Motor neuron (in vitro differentiated cells): ENCODE results near the gene MPND. TPM values are rescaled to one million over a fixed set of nuclear protein-coding genes. Genes with fewer than 3 reads are reported as not detected.

Experiments
- ATAC-seq, 8 experiments: fragments of 200-7000 bp; cut with Tn5 transposase; replicated peaks in 6 of 8; 2 replicates each; pipeline ENCODE4 v1.8.0; 2021; ENCODE audit warnings: mild to moderate bottlenecking in 8 of 8, moderate library complexity in 8 of 8
- H3K27ac ChIP-seq, 2 donors: fragments of 250-450 bp; sonication (Bioruptor Pico); 2 replicates each; pipeline ENCODE4 v1.9.0; 2021; ENCODE audit warnings: antibody characterized with exemption in 2 of 2, mild to moderate bottlenecking in 2 of 2, moderate library complexity in 1 of 2
- H3K4me1 ChIP-seq, 2 donors: fragments of 250-450 bp; sonication (Bioruptor Pico); replicated peaks in 1 of 2; 2 replicates each; pipeline ENCODE4 v1.6.1; 2021; ENCODE audit warnings: antibody characterized with exemption in 2 of 2, mild to moderate bottlenecking in 2 of 2, moderate library complexity in 1 of 2
- H3K4me3 ChIP-seq, 5 donors: fragments of 250-450 bp; sonication (Bioruptor Pico); 2 replicates each; pipeline ENCODE4 v1.9.0; 2021; ENCODE audit warnings: antibody characterized with exemption in 5 of 5, mild to moderate bottlenecking in 5 of 5, moderate library complexity in 4 of 5
- WGBS, 10 experiments: fragments of 450-650 bp; shearing (Covaris generic); methylation state at CpG; one replicate each; pipeline ENCODE4 v1.0.0; 2022; 5-methylcytosine and 5-hydroxymethylcytosine counted together
- in situ Hi-C, 9 experiments: fragments of 400-800 bp; cut with MboI; loops; one replicate each; pipeline ENCODE4 v1.15.0; 2021; ENCODE audit warnings: low sequenced_read_pairs in 9 of 9, low pct_unique_long_range_greater_than_20kb in 2 of 9; ENCODE audit not compliant: unreplicated experiment in 9 of 9
- total RNA-seq, 8 experiments: library from RNA; unstranded; fragments of 300-600 nt; gene quantifications; 2 replicates each; pipeline versions ENCODE4 v1.2.3 to v1.2.4, GENCODE V29; 2022

MPND gene
- total RNA-seq, 8 experiments from 2014 or later = 4.1 to 20.0 (median 13.2) TPM

DNA sequence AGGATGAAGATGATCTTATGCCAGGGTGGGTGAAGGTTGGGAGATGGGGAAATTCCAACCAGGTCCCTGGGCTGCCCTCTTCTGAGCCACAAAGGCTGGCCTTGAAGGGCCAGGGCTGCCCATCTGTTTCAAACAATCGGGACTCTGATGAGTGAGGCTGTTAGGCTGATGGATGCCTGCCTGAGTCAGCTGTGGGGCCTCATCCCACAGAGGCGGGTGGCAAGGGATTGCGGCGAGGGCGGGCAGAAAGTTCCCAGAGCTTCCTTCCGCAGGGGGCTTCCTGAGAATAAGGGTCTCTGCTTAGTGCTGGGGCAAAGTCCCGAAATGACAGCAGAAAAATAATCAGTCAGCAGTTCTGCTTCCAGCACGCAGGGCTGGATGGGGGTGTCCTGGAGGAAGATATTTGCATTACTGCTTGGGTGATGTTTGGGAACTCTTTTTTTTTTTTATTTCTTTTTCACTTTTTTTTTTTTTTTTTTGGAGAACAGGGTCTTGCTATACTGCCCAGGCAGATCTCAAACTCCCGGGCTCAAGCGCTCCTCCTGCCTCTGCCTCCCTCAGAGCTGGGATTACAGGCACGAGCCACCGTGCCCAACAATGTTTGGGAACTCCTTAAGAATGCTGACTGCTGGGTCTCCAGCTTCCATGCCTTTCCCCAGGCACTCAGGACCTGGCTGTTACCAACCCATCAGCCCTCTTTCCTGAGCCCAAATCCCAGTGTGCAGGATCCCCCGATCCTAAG lies 42.9 kb downstream of the MPND start:
- peaks cover 42 to 48% of the 10 kb centered on the region in 2 donors for H3K4me1 ChIP-seq
- in situ Hi-C loops = no loop called here
- no peak overlapping the region for H3K4me3 ChIP-seq
- peak in 5 of 8 experiments; percentile 28 to 59 (median 43) for ATAC-seq
- no peak overlapping the region for H3K27ac ChIP-seq
- WGBS, 10 experiments = 58 to 92% (median 71%) methylated on average over 1 to 9 of the region's 13 CpGs; no CpG with 5 or more reads in 3 of the 10 experiments

DNA sequence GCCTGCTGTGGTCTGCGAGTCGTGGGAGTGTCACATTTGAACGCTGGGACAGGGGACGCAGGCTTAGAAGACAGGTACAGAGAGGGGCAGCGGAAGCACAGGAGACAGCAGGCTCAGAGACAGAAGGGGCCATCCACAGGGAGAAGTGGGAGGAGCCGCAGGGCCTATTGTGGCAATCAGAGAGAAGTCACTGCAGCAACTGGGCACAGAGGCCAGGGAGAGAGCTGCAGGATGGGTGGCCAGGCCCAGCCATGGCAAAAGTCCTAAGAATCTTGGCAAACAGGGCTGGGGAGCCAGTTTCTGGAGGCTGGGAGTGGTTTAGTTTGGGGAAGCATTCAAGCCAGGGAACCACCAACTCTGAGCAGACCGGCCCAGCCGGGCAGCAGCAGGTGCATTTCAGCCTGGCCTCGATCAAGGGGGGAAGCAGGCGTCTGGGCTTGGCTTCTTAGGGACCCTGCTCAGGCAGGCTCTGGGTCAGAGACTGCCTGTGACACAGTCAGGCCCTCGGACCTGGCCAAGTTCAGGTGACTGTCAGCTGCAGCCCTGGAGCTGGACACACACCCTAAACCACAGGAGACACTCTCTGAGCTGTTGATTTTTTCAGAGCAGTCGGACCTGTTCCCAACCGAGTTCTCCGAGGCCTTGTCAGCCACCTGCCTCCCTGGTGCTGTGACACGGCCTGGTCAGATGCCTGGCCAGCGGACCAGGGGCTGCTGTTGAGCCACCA lies 45.1 kb downstream of the MPND start:
- no peak overlapping the region for H3K4me3 ChIP-seq
- in situ Hi-C loops = no loop called here
- WGBS, 10 experiments = 43 to 100% (median 63%) methylated on average over 1 to 12 of the region's 16 CpGs; no CpG with 5 or more reads in 5 of the 10 experiments
- H3K27ac ChIP-seq = peak overlapping the region in 1 of 2 donors; percentile 23
- ATAC-seq = peak in 5 of 8 experiments; percentile 27 to 49 (median 45)
- H3K4me1 ChIP-seq = peaks cover 57 to 64% of the 10 kb centered on the region in 2 donors

DNA sequence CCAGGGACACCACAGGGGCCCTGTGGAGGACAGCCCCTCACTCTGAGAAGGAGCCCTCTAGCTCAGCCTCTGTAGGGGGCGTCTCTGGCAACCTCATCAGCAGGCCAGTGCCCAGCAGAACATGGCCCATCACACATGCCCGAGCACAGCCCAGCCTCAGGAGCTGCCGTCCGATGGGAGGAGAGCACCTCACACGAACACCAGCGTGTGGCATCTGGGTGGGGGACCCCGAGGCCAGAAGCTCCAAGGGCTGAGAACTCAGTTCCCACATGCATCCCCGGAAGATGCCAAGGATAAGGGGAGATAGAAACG lies 45.7 kb downstream of the MPND start:
- Histone ChIP-seq H3K4me3 (no peak overlapping the region), H3K27ac (peak overlapping the region in 1 of 2 donors; percentile 23), H3K4me1 (peaks cover 61 to 66% of the 10 kb centered on the region in 2 donors)
- WGBS, 10 experiments = no CpG with 5 or more reads among the region's 9 CpGs
- in situ Hi-C loops = no loop called here
- no peak for ATAC-seq

DNA sequence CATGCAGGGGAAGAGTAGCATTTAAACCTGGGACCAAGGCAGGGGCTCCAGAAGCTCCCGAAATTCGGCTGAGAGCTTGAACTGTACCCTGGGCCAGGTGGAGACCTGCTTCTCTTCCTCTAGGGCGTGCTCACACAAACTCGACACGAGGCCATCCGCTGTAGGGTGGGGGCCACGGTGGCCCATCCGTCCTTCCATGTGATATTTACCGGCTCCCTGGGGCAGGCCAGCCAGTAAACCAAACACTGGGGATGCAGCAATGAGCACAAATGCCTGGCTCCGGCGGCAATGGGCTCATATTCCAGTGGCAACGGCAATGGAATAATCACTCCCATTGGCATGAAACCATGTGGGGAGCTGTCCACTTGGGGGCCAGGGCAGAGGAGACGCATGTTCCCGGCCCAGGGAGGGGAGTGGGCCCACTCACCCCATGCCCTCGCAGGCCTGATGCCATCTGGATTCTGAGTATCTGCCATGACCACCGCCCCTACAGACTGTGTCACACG lies 46.2 kb downstream of the MPND start:
- H3K4me3 ChIP-seq = no peak overlapping the region
- peaks cover 66 to 71% of the 10 kb centered on the region in 2 donors for H3K4me1 ChIP-seq
- in situ Hi-C loops = no loop called here
- no peak overlapping the region for H3K27ac ChIP-seq
- WGBS, 10 experiments = 53 to 100% (median 60%) methylated on average over 1 to 10 of the region's 17 CpGs; no CpG with 5 or more reads in 6 of the 10 experiments
- no peak for ATAC-seq

DNA sequence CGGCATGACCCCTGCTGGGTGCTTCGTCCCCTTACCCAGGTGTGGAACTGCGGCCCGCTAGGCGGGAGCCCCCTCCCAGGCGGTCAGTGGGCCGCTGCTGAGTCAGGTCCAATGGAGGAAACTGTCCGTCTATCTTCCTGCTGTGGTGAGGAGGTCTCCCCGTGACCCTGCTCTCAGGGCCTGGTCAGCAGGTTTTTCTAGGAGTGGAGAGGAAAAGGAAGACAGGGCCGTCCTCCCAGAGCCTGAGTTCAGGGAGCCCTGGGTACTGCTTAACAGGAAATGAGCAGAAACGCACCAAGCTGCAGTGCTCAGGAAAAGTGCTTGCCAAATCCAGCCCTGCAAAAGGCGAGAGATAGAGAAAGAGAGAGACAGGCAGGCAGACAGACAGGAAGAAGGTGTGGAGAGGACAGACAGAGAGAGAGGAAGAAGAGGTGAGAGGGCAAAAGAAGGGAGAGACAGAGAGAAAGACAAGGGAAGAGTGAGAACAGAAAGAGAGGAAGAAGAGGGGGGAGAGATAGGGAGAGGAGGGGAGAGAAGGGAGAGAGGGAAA lies 46.7 kb downstream of the MPND start:
- in situ Hi-C loops = no loop called here
- no peak overlapping the region for H3K4me3 ChIP-seq
- peak overlapping the region in 1 of 2 donors; percentile 31 for H3K27ac ChIP-seq
- peak in 2 of 8 experiments; percentile 2 to 4 for ATAC-seq
- WGBS, 10 experiments = 11 to 87% (median 49%) methylated on average over 1 to 7 of the region's 12 CpGs; no CpG with 5 or more reads in 2 of the 10 experiments
- H3K4me1 ChIP-seq = peaks cover 72 to 77% of the 10 kb centered on the region in 2 donors

DNA sequence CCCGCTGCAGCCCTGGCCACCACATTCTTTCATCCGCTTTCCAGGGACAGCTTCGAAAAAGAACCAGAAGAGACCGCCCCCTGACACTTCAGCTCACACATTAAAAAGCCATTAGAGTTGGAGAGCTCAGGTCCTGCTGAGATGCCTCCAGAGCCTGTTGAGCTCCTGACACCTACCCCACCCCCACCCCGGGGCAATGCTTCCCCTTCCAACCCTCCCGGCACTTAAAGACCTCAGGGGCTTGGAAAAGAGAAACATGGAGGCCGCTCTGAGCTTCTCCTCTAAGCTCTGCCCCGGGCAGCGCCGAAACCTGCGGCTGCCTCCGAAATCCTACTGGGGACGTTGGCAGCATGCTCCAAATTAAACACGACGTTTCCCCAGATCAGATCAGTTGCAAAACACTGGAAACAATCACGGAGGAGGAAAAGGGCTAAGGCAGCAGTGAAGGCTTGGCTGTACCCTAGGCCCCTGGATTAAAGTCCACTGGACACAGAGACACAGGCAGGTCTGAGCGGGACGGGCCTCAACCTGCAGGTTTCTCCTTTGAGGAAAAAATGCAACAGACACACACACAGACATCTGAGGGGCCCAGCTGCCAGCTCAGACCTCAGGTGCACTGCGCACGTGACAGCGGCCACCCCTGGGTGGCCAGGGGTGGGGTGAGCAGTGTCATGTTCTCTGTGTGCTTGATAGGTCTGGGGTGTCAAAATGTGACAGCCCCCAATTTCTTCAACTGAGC lies 47.4 kb downstream of the MPND start:
- no peak overlapping the region for H3K4me3 ChIP-seq
- peaks cover 71 to 73% of the 10 kb centered on the region in 2 donors for H3K4me1 ChIP-seq
- in situ Hi-C loops = no loop called here
- WGBS, 10 experiments = 0 to 79% (median 31%) methylated on average over 2 to 9 of the region's 21 CpGs; no CpG with 5 or more reads in 1 of the 10 experiments
- H3K27ac ChIP-seq = peak overlapping the region; percentile 67 to 73
- ATAC-seq = peak in 7 of 8 experiments; percentile 7 to 76 (median 57)

DNA sequence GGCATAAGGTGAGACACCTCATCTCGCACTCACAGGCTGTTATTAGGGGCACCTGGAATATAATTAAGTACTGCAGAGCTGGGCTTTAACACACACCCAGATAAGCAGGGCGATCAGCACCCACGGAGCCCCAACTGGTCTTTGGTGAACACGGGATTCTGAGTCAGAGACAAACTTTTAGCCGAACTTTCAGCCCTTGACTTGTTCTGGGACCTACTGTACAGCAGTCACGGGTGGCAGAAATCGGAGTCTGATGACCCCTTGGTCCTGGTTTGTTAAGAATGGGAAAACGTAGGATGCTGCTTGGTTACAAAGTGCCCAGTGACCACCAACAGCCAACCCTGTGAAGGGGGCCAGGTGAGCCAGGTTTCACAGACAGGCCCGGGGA lies 47.9 kb downstream of the MPND start:
- Histone ChIP-seq H3K4me3 (no peak overlapping the region), H3K27ac (peak overlapping the region; percentile 67 to 73), H3K4me1 (peaks cover 66 to 67% of the 10 kb centered on the region in 2 donors)
- in situ Hi-C loops = no loop called here
- no peak for ATAC-seq
- WGBS, 10 experiments = 26 to 100% (median 83%) methylated on average over 1 to 8 of the region's 9 CpGs; no CpG with 5 or more reads in 3 of the 10 experiments

DNA sequence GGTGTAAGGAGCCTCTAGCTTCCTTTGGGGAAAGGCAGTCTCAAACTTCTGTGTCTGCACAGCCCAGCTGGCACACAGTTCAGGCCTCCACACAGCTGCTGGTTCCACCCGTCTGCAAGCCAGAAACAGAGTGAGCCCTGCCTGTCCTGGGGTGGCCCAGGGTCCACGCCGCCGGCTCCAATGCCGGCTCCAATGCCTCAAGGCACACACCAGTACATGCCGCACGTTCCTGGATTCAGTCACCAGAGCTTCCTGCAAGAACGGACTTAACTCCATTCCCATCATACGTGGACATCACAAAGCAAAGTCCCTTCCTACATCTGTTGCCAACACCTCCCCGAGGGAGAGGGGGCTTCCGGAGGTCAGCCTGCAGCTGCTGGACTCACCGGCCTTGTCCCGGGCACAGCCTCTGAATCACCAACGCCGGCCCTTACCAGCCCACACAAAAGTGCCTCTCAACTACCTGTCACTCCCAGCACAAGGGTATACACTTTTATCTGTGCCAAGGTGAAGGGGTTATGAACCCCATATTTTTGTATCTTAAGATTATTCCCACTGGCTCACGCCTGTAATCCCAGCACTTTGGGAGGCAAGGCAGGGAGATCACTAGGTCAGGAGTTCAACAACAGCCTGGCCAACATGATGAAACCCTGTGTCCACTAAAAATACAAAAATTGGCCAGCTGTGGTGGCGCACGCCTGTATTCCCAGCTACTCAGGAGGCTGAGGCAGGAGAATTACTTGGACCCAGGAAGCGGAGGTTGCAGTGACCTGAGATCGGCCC lies 48.5 kb downstream of the MPND start:
- no peak overlapping the region for H3K27ac ChIP-seq
- H3K4me3 ChIP-seq = no peak overlapping the region
- 78 to 100% (median 83%) methylated on average over 1 to 11 of the region's 20 CpGs; no CpG with 5 or more reads in 7 of the 10 experiments for WGBS, 10 experiments
- peak in 3 of 8 experiments; percentile 55 to 81 (median 67) for ATAC-seq
- peaks cover 65 to 67% of the 10 kb centered on the region in 2 donors for H3K4me1 ChIP-seq
- in situ Hi-C loops = no loop called here

DNA sequence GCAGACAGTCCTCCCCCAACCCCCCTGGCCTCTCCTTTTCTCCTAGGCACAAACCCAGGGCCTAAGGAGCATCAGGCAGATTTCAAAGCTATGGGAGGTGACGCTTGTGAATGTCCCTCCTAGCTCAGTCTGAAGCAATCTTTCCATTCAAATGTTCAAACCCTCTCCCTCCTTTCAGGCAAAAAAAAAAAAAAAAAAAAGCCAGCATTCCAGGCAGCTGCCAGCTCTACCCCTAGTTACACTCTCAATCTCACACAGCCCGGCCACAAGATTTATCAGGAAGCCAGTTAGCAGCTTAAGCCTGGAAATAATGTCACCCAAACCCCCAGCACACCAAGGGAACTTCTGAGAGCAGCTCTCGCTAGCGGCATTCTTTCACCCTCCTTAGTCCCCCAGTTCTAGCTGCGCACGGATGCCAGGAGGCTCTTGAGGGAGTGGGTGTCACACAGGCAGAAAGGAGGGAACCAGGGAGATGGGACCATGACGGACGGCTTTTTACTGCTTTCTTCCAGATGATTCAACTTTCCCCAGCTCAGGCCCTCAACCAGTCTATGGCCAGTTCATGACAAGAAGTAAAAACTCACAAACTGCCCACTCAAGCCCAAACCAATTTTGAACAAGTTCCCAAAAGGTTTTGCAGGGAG lies 50.7 kb downstream of the MPND start:
- in situ Hi-C loops = no loop called here
- WGBS, 10 experiments = 0 to 80% (median 19%) methylated on average over 1 to 5 of the region's 8 CpGs; no CpG with 5 or more reads in 5 of the 10 experiments
- H3K4me3 ChIP-seq = peak overlapping the region in 1 of 5 donors; percentile 3
- peak in 7 of 8 experiments; percentile 7 to 75 (median 51) for ATAC-seq
- peaks cover 52 to 60% of the 10 kb centered on the region in 2 donors for H3K4me1 ChIP-seq
- H3K27ac ChIP-seq = peak overlapping the region; percentile 49 to 67

DNA sequence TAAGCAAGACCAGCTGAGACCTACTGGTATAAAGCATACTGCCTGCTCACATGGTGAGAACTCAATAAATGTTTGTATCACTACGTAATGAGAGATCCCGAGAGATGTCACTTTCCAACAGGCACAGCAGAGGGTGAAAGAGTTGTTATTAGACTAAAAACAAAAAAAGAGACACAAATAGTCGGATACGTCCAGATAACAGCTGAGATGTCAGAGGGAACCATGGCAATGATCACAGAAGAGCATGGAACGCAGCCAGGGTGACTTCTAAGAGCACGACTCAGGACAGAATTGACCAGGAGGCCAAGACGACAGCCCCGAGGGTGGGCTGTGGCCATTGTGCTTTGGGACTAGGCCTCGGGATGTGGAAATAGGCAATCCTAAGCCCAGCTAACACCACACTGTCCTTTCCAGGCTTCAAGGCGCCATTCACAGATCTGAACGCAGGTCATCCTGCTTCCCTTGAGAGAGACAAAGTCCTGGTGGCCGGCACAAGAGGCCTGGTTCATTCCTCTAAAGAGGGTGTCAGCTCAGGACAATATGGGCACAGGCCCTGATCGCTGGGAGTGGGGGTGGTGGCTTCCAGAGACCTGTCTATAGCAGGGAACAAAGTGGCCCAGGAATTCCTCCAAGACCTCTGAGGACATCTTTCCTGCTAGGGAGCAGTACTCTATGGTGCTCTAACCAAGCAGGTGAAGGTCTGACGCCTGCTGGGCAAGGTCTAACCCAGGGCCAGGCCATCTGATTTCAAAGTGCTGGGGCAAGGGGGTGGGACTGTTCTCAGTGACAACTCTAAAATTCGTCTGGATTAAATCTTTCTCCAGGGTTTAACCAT lies 53.8 kb downstream of the MPND start:
- ATAC-seq = peak in 1 of 8 experiments; percentile 9
- in situ Hi-C loops = no loop called here
- 33 to 92% (median 83%) methylated on average over 1 to 12 of the region's 15 CpGs for WGBS, 10 experiments
- Histone ChIP-seq H3K27ac (peak overlapping the region in 1 of 2 donors; percentile 38), H3K4me3 (no peak overlapping the region), H3K4me1 (peaks cover 25 to 29% of the 10 kb centered on the region in 2 donors)

DNA sequence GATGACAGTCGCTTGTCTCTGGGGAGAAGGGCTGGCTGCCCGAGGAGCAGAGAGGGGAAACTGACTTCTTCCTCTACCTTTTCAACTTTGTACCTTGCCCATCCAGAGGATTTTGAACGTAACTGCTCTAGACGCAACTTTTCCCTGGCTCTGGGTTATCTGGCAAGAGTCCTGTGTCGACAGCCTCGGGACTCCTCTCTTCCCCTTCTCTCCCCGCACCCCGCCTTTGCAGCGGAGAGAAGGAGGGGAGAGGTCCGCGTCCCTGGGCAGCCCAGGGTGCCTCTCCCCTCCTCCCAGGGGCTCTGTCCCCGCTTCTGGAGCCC lies 56.4 kb downstream of the MPND start:
- WGBS, 10 experiments = 0% methylated on average over 2 to 5 of the region's 12 CpGs; no CpG with 5 or more reads in 8 of the 10 experiments
- Histone ChIP-seq H3K27ac (peak overlapping the region; percentile 70 to 87), H3K4me1 (peaks cover 8 to 11% of the 10 kb centered on the region in 2 donors), H3K4me3 (peak overlapping the region; percentile 55 to 97 (median 85))
- in situ Hi-C loops = no loop called here
- ATAC-seq = peak; percentile 3 to 21 (median 11)
